HepG2 (cell line): Measurements from ENCODE around the gene TRIM67. TPM values are rescaled to one million over a fixed set of nuclear protein-coding genes. Genes with fewer than 3 reads are reported as not detected.
A peak's percentile ranks its signal among the peaks of the same experiment; 100 is the strongest.

Source experiments
- ARNT2 ChIP-seq: sonication (generic); formaldehyde crosslinking; IDR thresholded peaks from 2 replicates; pipeline ENCODE4 v1.8.0; 2022; ENCODE audit warnings: mild to moderate bottlenecking, low read depth, missing genetic modification reagents, moderate library complexity
- CREM ChIP-seq, 2 experiments: sonication (generic) in 1 of 2; formaldehyde crosslinking in 1 of 2; IDR thresholded peaks; 2 replicates each; pipeline versions ENCODE4 v1.4.0 to v1.6.1; 2016 to 2020; ENCODE audit warnings: antibody characterized with exemption in 1 of 2, mild to moderate bottlenecking in 1 of 2, missing genetic modification reagents in 1 of 2
- DRAP1 ChIP-seq: IDR thresholded peaks from 2 replicates; pipeline ENCODE4 v1.6.1; 2016; ENCODE audit warnings: missing genetic modification reagents, missing compliant biosample characterization
- ERF ChIP-seq: IDR thresholded peaks from 2 replicates; pipeline ENCODE4 v1.6.1; 2018; ENCODE audit warnings: missing biosample characterization, missing genetic modification reagents
- KAT8 ChIP-seq: IDR thresholded peaks from 2 replicates; pipeline ENCODE4 v1.6.1; 2016; ENCODE audit warnings: missing genetic modification reagents, missing compliant biosample characterization
- KDM1A ChIP-seq: IDR thresholded peaks from 2 replicates; pipeline ENCODE4 v1.6.1; 2016; ENCODE audit warnings: missing compliant biosample characterization
- NCOA1 ChIP-seq: sonication (generic); formaldehyde crosslinking; IDR thresholded peaks from 2 replicates; pipeline ENCODE4 v1.9.0; 2021; ENCODE audit warnings: missing genetic modification reagents
- NR2F2 ChIP-seq: IDR thresholded peaks from 2 replicates; pipeline ENCODE4 v1.6.1; 2012; ENCODE audit warnings: low read depth, inconsistent platforms, borderline replicate concordance
- POLR2A ChIP-seq, 2 experiments: IDR thresholded peaks; 2 replicates each; pipeline ENCODE4 v1.6.1; 2011; ENCODE audit warnings: low read depth in 2 of 2, low read length in 2 of 2, mild to moderate bottlenecking in 1 of 2, moderate library complexity in 1 of 2; ENCODE audit not compliant: insufficient read depth in 1 of 2
- PPARG ChIP-seq: conservative IDR thresholded peaks from 2 replicates; pipeline ENCODE4 v1.6.1; 2016; ENCODE audit warnings: missing biosample characterization, missing genetic modification reagents
- REL ChIP-seq: sonication (generic); formaldehyde crosslinking; conservative IDR thresholded peaks from 2 replicates; pipeline ENCODE4 v1.8.0; 2022; ENCODE audit warnings: mild to moderate bottlenecking, missing genetic modification reagents, moderate library complexity
- RERE ChIP-seq: IDR thresholded peaks from 2 replicates; pipeline ENCODE4 v1.6.1; 2016; ENCODE audit warnings: low read depth, missing genetic modification reagents, missing compliant biosample characterization
- SAP130 ChIP-seq: IDR thresholded peaks from 2 replicates; pipeline ENCODE4 v1.6.1; 2016; ENCODE audit warnings: low read depth
- SOX13 ChIP-seq, 3 experiments: fragments of 450-650 bp in 1 of 3; sonication (generic) in 1 of 3; formaldehyde crosslinking in 1 of 3; IDR thresholded peaks in 2 of 3; conservative IDR thresholded peaks in 1 of 3; 2 replicates each; pipeline versions ENCODE4 v1.5.0 to v1.6.1; 2016 to 2020; ENCODE audit warnings: antibody characterized with exemption in 1 of 3, mild to moderate bottlenecking in 1 of 3, missing compliant biosample characterization in 1 of 3, missing genetic modification reagents in 1 of 3, moderate library complexity in 1 of 3
- TCF7 ChIP-seq: sonication (generic); IDR thresholded peaks from 2 replicates; pipeline ENCODE4 v1.6.1; 2016; ENCODE audit warnings: antibody characterized with exemption, low read depth
- TRAFD1 ChIP-seq: sonication (generic); formaldehyde crosslinking; IDR thresholded peaks from 2 replicates; pipeline ENCODE4 v1.5.1; 2020; ENCODE audit warnings: missing genetic modification reagents, mild to moderate bottlenecking, borderline replicate concordance
- ZBTB37 ChIP-seq: sonication (generic); formaldehyde crosslinking; IDR thresholded peaks from 2 replicates; pipeline ENCODE4 v1.4.0; 2020; ENCODE audit warnings: mild to moderate bottlenecking, missing genetic modification reagents
- ZNF770 ChIP-seq: sonication (generic); formaldehyde crosslinking; IDR thresholded peaks from 2 replicates; pipeline ENCODE4 v1.5.0; 2020; ENCODE audit warnings: mild to moderate bottlenecking, missing genetic modification reagents
- polyA plus RNA-seq, 8 experiments: library from polyadenylated mRNA; depleted of rRNA in 3 of 8; stranded (reverse) in 7 of 8; unstranded in 1 of 8; fragments of >200 nt; fragmentation: Illumina TruSeq in 4 of 8; extraction: Trizol in 4 of 8; gene quantifications; 2 replicates each; pipeline versions ENCODE4 v1.2.1 to v1.2.3, GENCODE V29; 2011 to 2016; ENCODE audit warnings: low read depth in 4 of 8, missing spikeins in 1 of 8, mixed read lengths in 1 of 8; ENCODE audit not compliant: insufficient read depth in 1 of 8
- total RNA-seq, 5 experiments: library from RNA; depleted of rRNA; stranded (reverse); fragments of >200 nt; fragmentation: Illumina TruSeq; extraction: Trizol; gene quantifications; 2 replicates each; pipeline ENCODE4 v1.2.3, GENCODE V29; 2016; ENCODE audit warnings: low read depth in 1 of 5

Gene TRIM67
- total and polyA plus RNA-seq, 2 of the 13 experiments (the other 11 are each of a cell fraction or from before 2014, with no cell fraction given): not detected

GRCh38 chr1:231233735-231234417 is 72.0 kb downstream of the TRIM67 start (continued):
- TF ChIP-seq ZNF770 (CRISPR knock-in tag) (peak; percentile 50), KDM1A (CRISPR knock-in tag) (peak; percentile 83; the same call in 1 of the 2 replicates), ARNT2 (0 out of 2 replicates have a peak, but pooled peaks have one; percentile 37), KAT8 (CRISPR knock-in tag) (peak; percentile 70), ZBTB37 (peak; percentile 63; the same call in 1 of the 2 replicates), ERF (peak; percentile 45; the same call in 1 of the 2 replicates), SOX13 (IDR thresholded peaks at IDR 0.05) (peak; percentile 66), SOX13 (CRISPR knock-in tag; conservative IDR thresholded peaks at IDR 0.05 in 1 of 2, IDR thresholded peaks at IDR 0.05 in 1 of 2) (peak in 1 of 2 experiments; percentile 89; a peak in 2 of 4 replicates), TCF7 (peak; percentile 82), NCOA1 (CRISPR knock-in tag) (peak; percentile 29; the same call in 1 of the 2 replicates), DRAP1 (CRISPR knock-in tag) (peak; percentile 49), PPARG (CRISPR knock-in tag) (peak; percentile 82), REL (CRISPR knock-in tag) (no peak), NR2F2 (peak; percentile 82), RERE (CRISPR knock-in tag) (peak; percentile 81), TRAFD1 (CRISPR knock-in tag) (no peak), SAP130 (CRISPR knock-in tag) (peak; percentile 64), CREM (IDR thresholded peaks at IDR 0.05) (peak; percentile 90), CREM (CRISPR knock-in tag; IDR thresholded peaks at IDR 0.05) (no peak), POLR2A (IDR thresholded peaks at IDR 0.05; ENCODE audit: insufficient read depth in 1 of 2, low read depth in 2 of 2, low read length in 2 of 2) (peak; percentile 59 to 86; a peak in 2 of 4 replicates)
